ENCODE data around the gene CAPS2. TPM values are rescaled to one million over a fixed set of nuclear protein-coding genes. Genes with fewer than 3 reads are reported as not detected.

Gene CAPS2
- total RNA-seq, 1 experiment from 2014 or later: 4.3 TPM

DNA sequence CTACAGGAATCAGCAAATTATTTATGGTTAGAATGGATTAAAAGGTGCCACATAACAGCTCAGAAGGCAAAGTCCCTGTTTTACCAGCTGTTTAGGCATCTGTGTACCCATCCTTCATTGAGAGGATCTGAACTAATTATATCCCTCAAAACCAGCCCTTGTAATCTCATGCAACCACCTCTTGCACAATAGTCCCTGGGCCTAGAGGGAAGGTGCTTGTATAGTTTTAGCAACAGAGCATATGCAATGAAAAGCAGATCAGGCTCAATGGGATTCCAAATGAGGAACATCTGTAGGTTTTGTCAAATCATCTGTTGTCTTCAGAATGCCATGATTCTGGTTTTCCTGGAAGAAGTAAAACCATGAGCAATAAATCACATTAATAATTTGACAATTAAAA lies 34.8 kb upstream of the CAPS2 start:
- Histone ChIP-seq H4K20me1 (ENCODE audit: control insufficient read depth, insufficient read depth, insufficient read length) (no peaks in the 10 kb centered on the region), H2BK12ac (ENCODE audit: insufficient read length, low read depth, low read length) (no peak overlapping the region), H3K9ac (ENCODE audit: extremely low read depth, insufficient read length, low read length) (no peak overlapping the region), H3K4ac (ENCODE audit: low read depth, low read length) (no peak overlapping the region), H3K4me1 (ENCODE audit: insufficient read depth, low read length) (peaks cover 2% of the 10 kb centered on the region; the same call in 1 of the 2 replicates), H3K18ac (ENCODE audit: insufficient read length, low read depth, low read length) (no peak overlapping the region), H3K79me2 (ENCODE audit: insufficient read depth, low read length) (no peaks in the 10 kb centered on the region), H2BK5ac (ENCODE audit: insufficient read length, low read length) (no peak overlapping the region), H2BK15ac (ENCODE audit: low read depth, low read length) (no peak overlapping the region), H3K4me2 (ENCODE audit: insufficient read depth, insufficient read length, low read length) (no peak overlapping the region), H4K91ac (ENCODE audit: insufficient read length, low read depth, low read length) (no peak overlapping the region), H3K9me3 (ENCODE audit: control insufficient read depth, low read depth, low read length) (peaks cover 5% of the 10 kb centered on the region), H3K23me2 (ENCODE audit: insufficient read length, low read depth, low read length, poor library complexity, severe bottlenecking) (no peaks in the 10 kb centered on the region), H3K14ac (ENCODE audit: insufficient read depth, low read length) (no peak overlapping the region), H4K8ac (replicated peaks; ENCODE audit: insufficient read length, low read depth, low read length) (no peak overlapping the region), H2BK120ac (ENCODE audit: low read depth, low read length, poor library complexity, severe bottlenecking) (no peak overlapping the region), H3K27ac (ENCODE audit: insufficient read length, low read depth, low read length) (no peak overlapping the region), H4K5ac (ENCODE audit: insufficient read length, low read depth, low read length) (no peak overlapping the region), H2BK20ac (ENCODE audit: low read depth, low read length, poor library complexity, severe bottlenecking) (no peak overlapping the region), H2AK5ac (ENCODE audit: insufficient read length, low read length) (no peak overlapping the region), H3K23ac (ENCODE audit: insufficient read length, low read depth, low read length) (no peak overlapping the region), H3K27me3 (ENCODE audit: insufficient read depth, low read length) (no peaks in the 10 kb centered on the region), H3T11ph (ENCODE audit: low read length) (no peak overlapping the region), H3K56ac (ENCODE audit: insufficient read length, low read depth, low read length) (no peak overlapping the region), H2AFZ (ENCODE audit: low read length) (no peak overlapping the region), H3K79me1 (ENCODE audit: insufficient read depth, low read depth, low read length, poor library complexity, severe bottlenecking) (no peaks in the 10 kb centered on the region)
- Mint-ChIP-seq H3K9me3 (peaks cover 0 to 11% of the 10 kb centered on the region in 2 experiments; a peak in 3 of 5 replicates), H3K4me3 (no peak overlapping the region), H3K36me3 (ENCODE audit: insufficient read depth in 1 of 3, low read depth in 3 of 3) (peaks cover 0 to 24% (median 16%) of the 10 kb centered on the region in 3 experiments; a peak in 5 of 7 replicates), H3K27ac (no peak overlapping the region), H3K4me1 (peaks cover 31 to 35% of the 10 kb centered on the region in 2 experiments), H3K27me3 (ENCODE audit: low read depth) (no peaks in the 10 kb centered on the region)
- no peak for TF ChIP-seq CTCF (conservative IDR thresholded peaks at IDR 0.05)
- DNase-seq: no peak
